ENCODE results near the gene SZRD1. TPM values are rescaled to one million over a fixed set of nuclear protein-coding genes. Genes with fewer than 3 reads are reported as not detected.

The SZRD1 gene
- total and polyA plus RNA-seq, 2 of the 4 experiments (the other 2 are of a cell fraction), result 119 to 149 TPM

- no peak overlapping the region for H3K18ac ChIP-seq (ENCODE audit: low read depth, low read length)
- no peak overlapping the region for H3K9ac ChIP-seq (ENCODE audit: low read depth, low read length)
- dilution Hi-C loops (cut with HindIII; ENCODE audit: low sequenced_read_pairs, unreplicated experiment) (no loop called here), in situ Hi-C loops (cut with MboI; ENCODE audit: low sequenced_read_pairs) (no loop called here), intact Hi-C loops (cut with micrococcal nuclease) (no loop called here)
- H3K4me1 ChIP-seq (ENCODE audit: control insufficient read depth, insufficient read depth, low read length), result no peaks in the 10 kb centered on the region
- ATAC-seq (ENCODE audit: low read depth), result no peak
- no TSS peak for BruUV-seq (replicated peaks)
- H3K79me1 ChIP-seq (ENCODE audit: low read depth in 1 of 2, low read length in 2 of 2), result no peaks in the 10 kb centered on the region
- no peak overlapping the region for H3K27ac ChIP-seq (ENCODE audit: insufficient read depth, low read length)
- H4K20me1 ChIP-seq (ENCODE audit: insufficient read depth, low read length), result no peaks in the 10 kb centered on the region
- H3K14ac ChIP-seq (replicated peaks; ENCODE audit: low read depth, low read length), result no peak overlapping the region
- no peak overlapping the region for H2BK5ac ChIP-seq (ENCODE audit: low read depth, low read length, poor library complexity, severe bottlenecking)
- H4K91ac ChIP-seq (ENCODE audit: insufficient read depth, low read depth, low read length), result no peak overlapping the region
- H3K27me3 ChIP-seq (ENCODE audit: control insufficient read depth, insufficient read depth, low read length), result peaks cover 16% of the 10 kb centered on the region
- no peaks in the 10 kb centered on the region for H3K9me3 ChIP-seq (ENCODE audit: control insufficient read depth, insufficient read depth, low read length)
- H3K36me3 ChIP-seq (ENCODE audit: control insufficient read depth, insufficient read depth, low read length), result no peaks in the 10 kb centered on the region
- no peak overlapping the region for H2BK20ac ChIP-seq (ENCODE audit: low read depth, low read length)
- no peak overlapping the region for H2AK9ac ChIP-seq (replicated peaks; ENCODE audit: low read depth, low read length, poor library complexity)
- DNase-seq, result no peak
- H3K56ac ChIP-seq (ENCODE audit: extremely low read depth, insufficient read depth, low read length), result no peak overlapping the region
- POLR2A ChIA-PET (ENCODE audit: unreplicated experiment), result no interaction called here
- H2BK15ac ChIP-seq (ENCODE audit: low read depth, low read length), result no peak overlapping the region
- no peak overlapping the region for H2BK120ac ChIP-seq (ENCODE audit: low read depth, low read length)
- CTCF ChIA-PET, result no interaction called here
- no peak overlapping the region for H3K23ac ChIP-seq (ENCODE audit: low read depth, low read length)
- no peak overlapping the region for H3K4me3 ChIP-seq (ENCODE audit: insufficient read depth, low read depth, low read length)
- no peak for TF ChIP-seq RCOR1 (IDR thresholded peaks at IDR 0.05; ENCODE audit: insufficient replicate concordance, low read length)
- TF ChIP-seq MAZ (IDR thresholded peaks at IDR 0.05; ENCODE audit: borderline replicate concordance, low read depth, low read length), result no peak
- no peak for TF ChIP-seq CTCF (conservative IDR thresholded peaks at IDR 0.05; ENCODE audit: low read depth, low read length)
- TF ChIP-seq ELK1 (IDR thresholded peaks at IDR 0.05; ENCODE audit: borderline replicate concordance, low read depth, low read length), result no peak
- TF ChIP-seq RAD21 (IDR thresholded peaks at IDR 0.05; ENCODE audit: low read length), result no peak
- no peak for TF ChIP-seq NFE2L2 (IDR thresholded peaks at IDR 0.05; ENCODE audit: low read depth, low read length)
- TF ChIP-seq BHLHE40 (IDR thresholded peaks at IDR 0.05; ENCODE audit: low read depth, low read length), result no peak
- no peak for TF ChIP-seq MAFK (IDR thresholded peaks at IDR 0.05; ENCODE audit: low read depth, low read length)
- TF ChIP-seq RFX5 (IDR thresholded peaks at IDR 0.05; ENCODE audit: low read depth, low read length), result no peak
- no peak for TF ChIP-seq FOS (IDR thresholded peaks at IDR 0.05; ENCODE audit: low read depth, low read length)
- no peak for TF ChIP-seq CEBPB (IDR thresholded peaks at IDR 0.05; ENCODE audit: low read depth, low read length)
- TF ChIP-seq USF2 (IDR thresholded peaks at IDR 0.05; ENCODE audit: low read depth, low read length), result no peak
- no peak for TF ChIP-seq POLR2A (IDR thresholded peaks at IDR 0.05; ENCODE audit: low read depth, low read length)
- no peak overlapping the region for H4K5ac ChIP-seq (ENCODE audit: low read depth, low read length)
- H3K4me2 ChIP-seq (ENCODE audit: low read depth, low read length), result no peak overlapping the region
- no peak overlapping the region for H4K8ac ChIP-seq (ENCODE audit: low read depth in 2 of 2, low read length in 2 of 2)
- no CpG with 5 or more reads among the region's 7 CpGs for WGBS, 2 experiments (ENCODE audit: extremely low coverage in 2 of 2, insufficient read length in 1 of 2)
- no peaks in the 10 kb centered on the region; the same call in 1 of the 2 replicates for H3K9me1 ChIP-seq (ENCODE audit: insufficient read depth, low read length)
- no peak overlapping the region for H2AFZ ChIP-seq (replicated peaks; ENCODE audit: low read length, poor library complexity)
- no peak overlapping the region for H2AK5ac ChIP-seq (ENCODE audit: low read depth, low read length)
- H3K4ac ChIP-seq (ENCODE audit: low read depth, low read length), result no peak overlapping the region
Measured at GRCh38 chr1:16422041-16422440, 55.0 kb downstream of the SZRD1 start.

Data from IMR-90 (cell line).